Panc1 (cell line): ENCODE measurements around the gene MAD1L1. TPM values are rescaled to one million over a fixed set of nuclear protein-coding genes. Genes with fewer than 3 reads are reported as not detected.

Source experiments
- ATAC-seq: fragments of 200-7000 bp; cut with Tn5 transposase; 2 replicates; pipeline ENCODE4 v1.9.1; 2020; ENCODE audit warnings: mild to moderate bottlenecking, moderate library complexity
- BruUV-seq: library from RNA; stranded (reverse); fragments of 400-500 nt; replicated peaks from 2 replicates; lab custom pipeline; 2021; lab: Mats Ljungman, UMichigan
- CTCF ChIA-PET: fragments of 300-600 bp; sonication (Branson Sonifier 250); formaldehyde crosslinking; loops from one replicate; lab custom pipeline; 2022; ENCODE audit warnings: antibody characterized with exemption; lab: Charles Lee
- POLR2A ChIA-PET: fragments of 300-600 bp; sonication (Branson Sonifier 250); formaldehyde crosslinking; loops from one replicate; lab custom pipeline; 2022; ENCODE audit warnings: antibody characterized with exemption; lab: Charles Lee
- DNase-seq: peaks from one replicate; pipeline ENCODE4 v3.0.0-alpha.2; 2010; ENCODE audit warnings: low read depth, low spot score
- H3K27ac ChIP-seq: 2 replicates; pipeline ENCODE4 v1.5.1; 2011; ENCODE audit warnings: mild to moderate bottlenecking, low read length, inconsistent platforms
- H3K27me3 ChIP-seq: fragments of 200-500 bp; sonication (Bioruptor generic); 2 replicates; pipeline ENCODE4 v1.6.0; 2014; ENCODE audit warnings: low read length, inconsistent platforms; ENCODE audit not compliant: control insufficient read depth, insufficient read depth
- H3K36me3 ChIP-seq: fragments of 200-500 bp; sonication (Bioruptor generic); 2 replicates; pipeline ENCODE4 v1.5.1; 2014; ENCODE audit warnings: inconsistent platforms, mild to moderate bottlenecking, low read length, moderate library complexity; ENCODE audit not compliant: control insufficient read depth, insufficient read depth
- H3K4me1 ChIP-seq: 2 replicates; pipeline ENCODE4 v1.5.1; 2011; ENCODE audit warnings: inconsistent platforms, mild to moderate bottlenecking, low read length, moderate library complexity; ENCODE audit not compliant: control insufficient read depth, insufficient read depth
- H3K4me3 ChIP-seq, 2 experiments: 2 replicates each; pipeline ENCODE4 v1.5.1; 2011 to 2012; ENCODE audit warnings: low read depth in 2 of 2, low read length in 2 of 2, mild to moderate bottlenecking in 2 of 2, inconsistent platforms in 1 of 2, moderate library complexity in 1 of 2
- H3K9me3 ChIP-seq: fragments of 200-500 bp; sonication (Bioruptor generic); 2 replicates; pipeline ENCODE4 v1.5.1; 2014; ENCODE audit warnings: low read depth, mild to moderate bottlenecking, inconsistent platforms, low read length, moderate library complexity; ENCODE audit not compliant: control insufficient read depth, insufficient read depth
- POLR2AphosphoS5 ChIP-seq: IDR thresholded peaks from 2 replicates; pipeline ENCODE4 v1.6.1; 2012; ENCODE audit warnings: mild to moderate bottlenecking, low read depth, low read length, moderate library complexity
- SIN3A ChIP-seq: IDR thresholded peaks from 2 replicates; pipeline ENCODE4 v1.6.1; 2012; ENCODE audit warnings: low read depth, mild to moderate bottlenecking, low read length, moderate library complexity, borderline replicate concordance; ENCODE audit not compliant: insufficient read depth
- TCF7L2 ChIP-seq: IDR thresholded peaks from 2 replicates; pipeline ENCODE4 v1.6.1; 2011; ENCODE audit warnings: mild to moderate bottlenecking, low read depth, low read length, inconsistent platforms
- in situ Hi-C: cut with HindIII; loops from 2 replicates; pipeline ENCODE4 v1.10.0; 2016; ENCODE audit warnings: low sequenced_read_pairs, low pct_unique_long_range_greater_than_20kb
- intact Hi-C: fragments of 100-400 bp; cut with micrococcal nuclease; formaldehyde crosslinking; loops from one replicate; pipeline ENCODE4 v1.10.0; 2022; ENCODE audit not compliant: unreplicated experiment
- total RNA-seq: library from RNA; stranded (reverse); gene quantifications from one replicate; pipeline ENCODE4 v1.2.1, GENCODE V29; 2021; ENCODE audit not compliant: unreplicated experiment
- TF ChIP-seq, protein P1 (sequence below), 2 experiments: IDR thresholded peaks; 2 replicates each; pipeline ENCODE4 v1.6.1; 2011 to 2012; ENCODE audit warnings: low read depth in 2 of 2, control low read depth in 1 of 2, low read length in 1 of 2, mild to moderate bottlenecking in 1 of 2, moderate library complexity in 1 of 2; ENCODE audit not compliant: insufficient read depth in 1 of 2
- TF ChIP-seq, protein P2 (sequence below): fragments of 450-650 bp; IDR thresholded peaks from 2 replicates; pipeline ENCODE4 v1.5.1; 2017; ENCODE audit warnings: mild to moderate bottlenecking

Gene MAD1L1
- total RNA-seq, 1 experiment from 2014 or later: 70.8 TPM

DNA sequence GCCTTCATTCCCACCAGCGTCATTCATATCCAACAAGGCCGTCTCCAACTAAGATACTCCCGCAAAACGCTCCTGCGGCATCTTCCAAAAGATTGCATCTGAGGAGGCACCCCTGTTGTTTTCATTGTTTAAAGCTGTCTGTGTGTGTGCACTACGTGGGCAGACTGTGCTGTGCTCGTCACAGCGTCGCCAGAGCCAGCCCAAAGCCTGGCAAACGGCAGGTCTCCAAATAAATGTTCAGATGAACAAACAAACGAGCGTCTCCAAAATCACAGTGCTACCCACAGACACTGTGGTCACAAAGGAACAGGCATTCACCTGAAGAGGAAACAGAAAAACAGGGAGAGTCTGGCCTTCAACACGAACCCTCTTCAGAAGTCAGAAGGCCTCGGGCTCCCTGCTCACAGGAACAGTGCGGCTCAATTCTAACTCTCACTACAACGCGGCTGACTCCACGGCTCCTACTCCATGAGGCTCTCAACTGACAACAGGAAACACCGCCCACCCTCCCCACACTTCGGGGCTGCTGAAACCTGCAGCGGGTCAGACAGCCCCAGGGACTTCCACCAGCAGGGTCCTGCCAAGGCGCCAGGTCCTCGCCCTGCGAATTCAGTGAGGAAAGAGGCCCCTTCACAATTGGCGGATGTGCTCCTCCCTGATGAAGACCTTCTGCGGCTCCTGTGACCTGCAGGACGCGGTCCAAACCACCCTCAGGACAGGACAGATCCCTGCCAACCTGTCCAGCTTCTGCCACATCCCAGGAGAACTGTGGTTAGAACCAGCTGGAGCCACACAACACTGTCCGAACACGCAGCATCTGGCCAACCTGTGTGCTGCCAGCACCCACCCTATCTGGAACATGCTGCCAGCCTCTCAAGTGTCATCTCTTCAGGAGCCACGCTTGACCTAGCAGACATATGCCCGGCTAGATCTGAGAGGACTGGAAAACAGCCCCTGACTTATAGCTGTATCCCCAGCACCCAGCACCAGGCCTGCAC, 36.1 kb downstream of the MAD1L1 start:
- Histone ChIP-seq H3K27ac (no peak overlapping the region), H3K27me3 (no peaks in the 10 kb centered on the region), H3K36me3 (no peaks in the 10 kb centered on the region), H3K4me3 (no peak overlapping the region), H3K9me3 (no peaks in the 10 kb centered on the region), H3K4me1 (no peaks in the 10 kb centered on the region)
- CTCF ChIA-PET: interaction anchor here (0.6 kb wide), 1 partner anchor 152 kb away, joined by 3 read pairs; no protein-coding TSS in a partner anchor
- in situ Hi-C loops: loop anchor here (10.0 kb wide), 1 partner anchor 62 kb away; no protein-coding TSS in a partner anchor
- no peak for ATAC-seq
- TF ChIP-seq, protein P1, sequence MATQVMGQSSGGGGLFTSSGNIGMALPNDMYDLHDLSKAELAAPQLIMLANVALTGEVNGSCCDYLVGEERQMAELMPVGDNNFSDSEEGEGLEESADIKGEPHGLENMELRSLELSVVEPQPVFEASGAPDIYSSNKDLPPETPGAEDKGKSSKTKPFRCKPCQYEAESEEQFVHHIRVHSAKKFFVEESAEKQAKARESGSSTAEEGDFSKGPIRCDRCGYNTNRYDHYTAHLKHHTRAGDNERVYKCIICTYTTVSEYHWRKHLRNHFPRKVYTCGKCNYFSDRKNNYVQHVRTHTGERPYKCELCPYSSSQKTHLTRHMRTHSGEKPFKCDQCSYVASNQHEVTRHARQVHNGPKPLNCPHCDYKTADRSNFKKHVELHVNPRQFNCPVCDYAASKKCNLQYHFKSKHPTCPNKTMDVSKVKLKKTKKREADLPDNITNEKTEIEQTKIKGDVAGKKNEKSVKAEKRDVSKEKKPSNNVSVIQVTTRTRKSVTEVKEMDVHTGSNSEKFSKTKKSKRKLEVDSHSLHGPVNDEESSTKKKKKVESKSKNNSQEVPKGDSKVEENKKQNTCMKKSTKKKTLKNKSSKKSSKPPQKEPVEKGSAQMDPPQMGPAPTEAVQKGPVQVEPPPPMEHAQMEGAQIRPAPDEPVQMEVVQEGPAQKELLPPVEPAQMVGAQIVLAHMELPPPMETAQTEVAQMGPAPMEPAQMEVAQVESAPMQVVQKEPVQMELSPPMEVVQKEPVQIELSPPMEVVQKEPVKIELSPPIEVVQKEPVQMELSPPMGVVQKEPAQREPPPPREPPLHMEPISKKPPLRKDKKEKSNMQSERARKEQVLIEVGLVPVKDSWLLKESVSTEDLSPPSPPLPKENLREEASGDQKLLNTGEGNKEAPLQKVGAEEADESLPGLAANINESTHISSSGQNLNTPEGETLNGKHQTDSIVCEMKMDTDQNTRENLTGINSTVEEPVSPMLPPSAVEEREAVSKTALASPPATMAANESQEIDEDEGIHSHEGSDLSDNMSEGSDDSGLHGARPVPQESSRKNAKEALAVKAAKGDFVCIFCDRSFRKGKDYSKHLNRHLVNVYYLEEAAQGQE (IDR thresholded peaks at IDR 0.05; ENCODE audit: insufficient read depth in 1 of 2, low read depth in 2 of 2, low read length in 1 of 2): 0 out of 4 replicates have a peak, but pooled peaks of 1 of the 2 experiments have one; percentile 15
- no peak for TF ChIP-seq SIN3A
- intact Hi-C loops: no loop called here
- DNase-seq: no peak
- POLR2A ChIA-PET: no interaction called here
- no TSS peak for BruUV-seq

DNA sequence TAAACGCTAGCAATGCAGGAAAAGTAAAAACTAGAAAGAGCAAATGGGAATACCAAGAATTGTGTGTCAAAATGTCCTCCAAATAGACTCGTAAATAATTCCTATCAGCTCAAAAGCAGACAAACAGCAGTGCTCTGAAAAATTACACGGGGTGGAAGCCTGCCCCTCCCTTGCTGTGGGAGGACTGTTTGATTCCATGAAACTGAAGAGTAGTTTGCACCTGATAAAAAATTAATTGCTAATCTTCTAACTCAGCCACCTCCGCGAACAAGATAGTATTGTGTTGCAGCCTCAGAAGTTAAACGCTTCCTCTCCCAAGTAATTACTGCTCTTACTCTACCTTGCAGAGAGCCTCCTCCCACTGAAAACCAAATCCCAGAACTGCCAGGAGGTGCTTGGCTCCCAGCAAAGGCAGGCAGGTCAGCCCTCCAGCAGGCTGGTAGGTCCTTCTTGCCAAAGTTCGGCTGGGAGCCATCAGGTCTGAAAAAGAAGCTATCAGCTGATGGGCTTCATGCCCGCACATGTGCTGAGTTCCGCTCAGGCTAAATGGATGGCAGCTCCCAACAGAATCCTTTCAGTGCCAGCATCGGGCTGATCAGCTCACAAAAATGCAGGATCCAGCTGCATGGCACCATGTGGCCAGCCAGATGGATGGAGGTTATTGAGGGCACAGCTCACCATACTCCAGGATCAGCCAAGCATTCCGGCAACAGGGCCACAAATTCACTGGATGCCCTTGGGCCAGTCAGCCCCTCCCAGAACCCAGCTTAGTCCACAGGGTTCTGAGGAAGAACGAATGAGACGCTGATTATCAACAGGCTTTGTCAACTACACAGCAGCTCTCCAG, 37.1 kb downstream of the MAD1L1 start:
- POLR2A ChIA-PET: no interaction called here

More for the DNA sequence above, 37.1 kb downstream of the MAD1L1 start:
- in situ Hi-C loops (loop anchor here (10.0 kb wide), 1 partner anchor 61 kb away; no protein-coding TSS in a partner anchor), intact Hi-C loops (no loop called here)
- no peak for ATAC-seq
- H3K27me3 ChIP-seq: no peaks in the 10 kb centered on the region
- CTCF ChIA-PET: interaction anchor here (0.6 to 1.2 kb wide), 7 partner anchors 19 to 373 kb away, joined by 3 to 5 read pairs (median 4); no protein-coding TSS in a partner anchor
- no peak overlapping the region for H3K4me3 ChIP-seq
- no TSS peak for BruUV-seq
- TF ChIP-seq, protein P2, sequence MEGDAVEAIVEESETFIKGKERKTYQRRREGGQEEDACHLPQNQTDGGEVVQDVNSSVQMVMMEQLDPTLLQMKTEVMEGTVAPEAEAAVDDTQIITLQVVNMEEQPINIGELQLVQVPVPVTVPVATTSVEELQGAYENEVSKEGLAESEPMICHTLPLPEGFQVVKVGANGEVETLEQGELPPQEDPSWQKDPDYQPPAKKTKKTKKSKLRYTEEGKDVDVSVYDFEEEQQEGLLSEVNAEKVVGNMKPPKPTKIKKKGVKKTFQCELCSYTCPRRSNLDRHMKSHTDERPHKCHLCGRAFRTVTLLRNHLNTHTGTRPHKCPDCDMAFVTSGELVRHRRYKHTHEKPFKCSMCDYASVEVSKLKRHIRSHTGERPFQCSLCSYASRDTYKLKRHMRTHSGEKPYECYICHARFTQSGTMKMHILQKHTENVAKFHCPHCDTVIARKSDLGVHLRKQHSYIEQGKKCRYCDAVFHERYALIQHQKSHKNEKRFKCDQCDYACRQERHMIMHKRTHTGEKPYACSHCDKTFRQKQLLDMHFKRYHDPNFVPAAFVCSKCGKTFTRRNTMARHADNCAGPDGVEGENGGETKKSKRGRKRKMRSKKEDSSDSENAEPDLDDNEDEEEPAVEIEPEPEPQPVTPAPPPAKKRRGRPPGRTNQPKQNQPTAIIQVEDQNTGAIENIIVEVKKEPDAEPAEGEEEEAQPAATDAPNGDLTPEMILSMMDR: no peak
- TF ChIP-seq SIN3A: no peak
- TF ChIP-seq, protein P1 (IDR thresholded peaks at IDR 0.05; ENCODE audit: insufficient read depth in 1 of 2, low read depth in 2 of 2, low read length in 1 of 2): no peak
- TF ChIP-seq TCF7L2: no peak
- no peak for TF ChIP-seq POLR2AphosphoS5
- H3K4me1 ChIP-seq: no peaks in the 10 kb centered on the region
- no peaks in the 10 kb centered on the region for H3K36me3 ChIP-seq
- H3K9me3 ChIP-seq: no peaks in the 10 kb centered on the region
- no peak for DNase-seq
- no peak overlapping the region for H3K27ac ChIP-seq
